Neural crest cell (in vitro differentiated cells): ENCODE results near the gene MRPS24. TPM values are rescaled to one million over a fixed set of nuclear protein-coding genes. Genes with fewer than 3 reads are reported as not detected.

Experiments
- DNase-seq: peaks from one replicate; pipeline ENCODE4 v3.0.0; 2021; ENCODE audit warnings: low read depth, mixed read lengths, low spot score
- H3K27ac Mint-ChIP-seq: one replicate; pipeline ENCODE4 v1.8.0; 2021; ENCODE audit warnings: mild to moderate bottlenecking, mixed read lengths; ENCODE audit not compliant: unreplicated experiment
- H3K27me3 Mint-ChIP-seq: 2 replicates; pipeline ENCODE4 v1.8.0; 2021; ENCODE audit warnings: low read depth, mild to moderate bottlenecking, mixed read lengths
- H3K36me3 Mint-ChIP-seq: 2 replicates; pipeline ENCODE4 v1.8.0; 2021; ENCODE audit warnings: low read depth, mild to moderate bottlenecking, mixed read lengths
- H3K4me1 Mint-ChIP-seq: 2 replicates; pipeline ENCODE4 v1.8.0; 2021; ENCODE audit warnings: mixed read lengths
- H3K4me3 Mint-ChIP-seq: one replicate; pipeline ENCODE4 v1.8.0; 2021; ENCODE audit warnings: mild to moderate bottlenecking, mixed read lengths
- H3K9me3 Mint-ChIP-seq: 2 replicates; pipeline ENCODE4 v1.8.0; 2021; ENCODE audit warnings: mixed read lengths
- CTCF ChIP-seq: fragments of 200-600 bp; sonication (generic); conservative IDR thresholded peaks from 2 replicates; pipeline ENCODE4 v1.5.0; 2021; ENCODE audit warnings: antibody characterized with exemption, mild to moderate bottlenecking
- total RNA-seq: library from RNA; stranded (reverse); gene quantifications from 2 replicates; pipeline ENCODE4 v1.2.1, GENCODE V29; 2021

Gene MRPS24
- total RNA-seq, 1 donor from 2014 or later = 109 TPM

DNA sequence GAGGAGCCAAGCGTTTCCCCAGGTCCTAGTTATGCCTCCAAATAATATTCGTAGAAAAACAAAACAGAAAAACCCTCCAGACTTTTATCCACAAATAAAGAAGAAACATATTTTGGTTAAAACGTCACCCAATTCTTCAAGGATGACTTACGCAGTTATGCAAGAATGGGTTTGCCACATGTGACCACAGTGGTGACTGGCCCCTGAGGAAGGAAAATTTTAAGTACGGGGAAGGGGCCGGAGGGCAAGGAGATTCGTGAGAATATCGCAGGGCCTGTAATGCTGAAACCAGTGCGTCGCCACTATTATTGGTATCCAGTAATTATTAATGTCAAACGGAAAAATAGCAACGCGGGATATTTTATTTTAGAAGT lies 537 bp upstream of the MRPS24 start:
- TF ChIP-seq CTCF = no peak
- peak overlapping the region; percentile 97 for H3K27ac Mint-ChIP-seq

DNA sequence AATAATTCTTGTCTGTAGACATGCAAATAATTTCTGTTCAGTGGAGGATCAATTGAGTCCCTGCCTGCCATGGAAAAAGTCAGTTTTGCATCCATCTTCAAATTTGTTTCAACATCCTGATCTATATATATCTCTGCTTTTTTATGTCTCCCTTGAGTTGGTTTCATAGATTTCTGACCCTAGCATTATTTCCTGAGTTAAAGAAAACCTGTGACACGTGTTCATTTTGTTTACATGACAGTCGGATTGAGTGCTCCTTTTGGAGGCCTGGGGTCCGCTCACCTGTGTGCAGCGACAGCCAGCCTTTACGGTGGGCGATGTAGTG lies 674 bp downstream of the MRPS24 start:
- H3K27me3 Mint-ChIP-seq = peaks cover 10% of the 10 kb centered on the region
- H3K9me3 Mint-ChIP-seq = no peaks in the 10 kb centered on the region
- no peak for TF ChIP-seq CTCF
- H3K4me3 Mint-ChIP-seq = peak overlapping the region; percentile 81
- no peak for DNase-seq
- H3K36me3 Mint-ChIP-seq = peaks cover 16% of the 10 kb centered on the region
- peaks cover 34% of the 10 kb centered on the region for H3K4me1 Mint-ChIP-seq
- peak overlapping the region; percentile 6 for H3K27ac Mint-ChIP-seq

More for the DNA sequence above, 537 bp upstream of the MRPS24 start:
- H3K4me3 Mint-ChIP-seq = peak overlapping the region; percentile 81
- H3K36me3 Mint-ChIP-seq = peaks cover 18% of the 10 kb centered on the region
- no peaks in the 10 kb centered on the region for H3K9me3 Mint-ChIP-seq
- H3K4me1 Mint-ChIP-seq = peaks cover 34% of the 10 kb centered on the region
- no peak for DNase-seq
- H3K27me3 Mint-ChIP-seq = peaks cover 3% of the 10 kb centered on the region

GRCh38 chr7:43868181-43868580 lies 1.1 kb downstream of the MRPS24 start:
- Mint-ChIP-seq H3K27ac (no peak overlapping the region), H3K4me3 (peak overlapping the region; percentile 81), H3K4me1 (peaks cover 34% of the 10 kb centered on the region), H3K9me3 (no peaks in the 10 kb centered on the region), H3K27me3 (peaks cover 15% of the 10 kb centered on the region), H3K36me3 (peaks cover 16% of the 10 kb centered on the region)
- DNase-seq = no peak
- TF ChIP-seq CTCF = no peak

GRCh38 chr7:43865277-43865676 lies 4.0 kb downstream of the MRPS24 start:
- peak overlapping the region; percentile 44 for H3K4me3 Mint-ChIP-seq
- no peak for DNase-seq
- peaks cover 30% of the 10 kb centered on the region for H3K27me3 Mint-ChIP-seq
- no peaks in the 10 kb centered on the region for H3K9me3 Mint-ChIP-seq
- no peak overlapping the region for H3K27ac Mint-ChIP-seq
- H3K36me3 Mint-ChIP-seq = peaks cover 16% of the 10 kb centered on the region
- no peak for TF ChIP-seq CTCF
- peaks cover 20% of the 10 kb centered on the region for H3K4me1 Mint-ChIP-seq

- H3K4me1 Mint-ChIP-seq = peaks cover 11% of the 10 kb centered on the region
- H3K27me3 Mint-ChIP-seq = peaks cover 30% of the 10 kb centered on the region
- DNase-seq = no peak
- TF ChIP-seq CTCF = no peak
- H3K27ac Mint-ChIP-seq = peak overlapping the region; percentile 78
- H3K4me3 Mint-ChIP-seq = peak overlapping the region; percentile 7
- peaks cover 4% of the 10 kb centered on the region for H3K9me3 Mint-ChIP-seq
- H3K36me3 Mint-ChIP-seq = peaks cover 16% of the 10 kb centered on the region
Observed at GRCh38 chr7:43864126-43864525, 5.2 kb downstream of the MRPS24 start.

DNA sequence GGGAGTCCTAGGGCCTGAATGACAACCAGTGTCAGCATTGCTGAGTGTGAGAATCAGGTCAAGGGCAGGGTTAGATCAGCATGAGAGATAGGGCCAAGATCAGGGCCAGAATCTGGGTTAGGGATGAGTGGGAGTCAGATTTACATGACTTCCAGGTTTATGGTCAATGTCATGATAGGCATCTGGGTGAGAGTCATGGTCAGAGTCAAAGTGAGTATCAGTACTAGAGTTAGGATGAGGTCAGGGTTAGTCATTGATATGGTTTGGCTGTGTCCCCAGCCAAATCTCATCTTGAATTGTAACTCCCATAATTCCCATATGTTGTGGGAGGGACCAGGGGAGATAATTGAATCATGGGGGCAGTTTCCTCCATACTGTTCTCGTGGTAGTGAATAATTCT lies 12.3 kb downstream of the MRPS24 start:
- H3K4me3 Mint-ChIP-seq = no peak overlapping the region
- H3K27ac Mint-ChIP-seq = no peak overlapping the region
- no peaks in the 10 kb centered on the region for H3K36me3 Mint-ChIP-seq
- TF ChIP-seq CTCF = no peak
- H3K4me1 Mint-ChIP-seq = no peaks in the 10 kb centered on the region
- peaks cover 4% of the 10 kb centered on the region for H3K9me3 Mint-ChIP-seq
- H3K27me3 Mint-ChIP-seq = peaks cover 8% of the 10 kb centered on the region
- no peak for DNase-seq
